Measurements from ENCODE around the gene CEP162.

- no peak for TF ChIP-seq CTCF (IDR thresholded peaks at IDR 0.05)
- no peak for TF ChIP-seq POLR2A (IDR thresholded peaks at IDR 0.05)
These were observed 133.7 kb downstream of the CEP162 start for GRCh38 chr6:84093441-84094435.

Data from lower leg skin (tissue), 3 donors.